ENCODE results near the gene GPC6.

The GPC6 gene

GRCh38 chr13:94435604-94436226 lies 1209.1 kb downstream of the GPC6 start:
- Histone ChIP-seq H3K4me3 (ENCODE audit: low read length) (no peak overlapping the region), H3K79me2 (ENCODE audit: low read length) (no peaks in the 10 kb centered on the region), H3K27ac (ENCODE audit: low read length) (no peak overlapping the region), H4K20me1 (ENCODE audit: insufficient read depth, low read length) (no peaks in the 10 kb centered on the region), H3K4me2 (ENCODE audit: low read depth, low read length) (no peak overlapping the region), H2AFZ (ENCODE audit: low read length) (no peak overlapping the region), H3K9me3 (replicated peaks; ENCODE audit: insufficient read depth, low read length) (no peaks in the 10 kb centered on the region), H3K9ac (ENCODE audit: low read length) (no peak overlapping the region), H3K36me3 (replicated peaks; ENCODE audit: insufficient read depth, low read length) (no peaks in the 10 kb centered on the region), H3K4me1 (ENCODE audit: low read length) (no peaks in the 10 kb centered on the region), H3K27me3 (replicated peaks; ENCODE audit: insufficient read depth, low read length) (no peaks in the 10 kb centered on the region), H3F3A (ENCODE audit: insufficient read depth, low read length) (no peaks in the 10 kb centered on the region), H3K9me2 (replicated peaks; ENCODE audit: insufficient read depth, low read length) (no peaks in the 10 kb centered on the region)
- peak; percentile 67 for DNase-seq
- TF ChIP-seq EZH2phosphoT487 (IDR thresholded peaks at IDR 0.05; ENCODE audit: low read length), result no peak
- TF ChIP-seq EZH2 (optimal IDR thresholded peaks at IDR 0.05; ENCODE audit: low read depth, low read length), result no peak
- TF ChIP-seq, protein P1, sequence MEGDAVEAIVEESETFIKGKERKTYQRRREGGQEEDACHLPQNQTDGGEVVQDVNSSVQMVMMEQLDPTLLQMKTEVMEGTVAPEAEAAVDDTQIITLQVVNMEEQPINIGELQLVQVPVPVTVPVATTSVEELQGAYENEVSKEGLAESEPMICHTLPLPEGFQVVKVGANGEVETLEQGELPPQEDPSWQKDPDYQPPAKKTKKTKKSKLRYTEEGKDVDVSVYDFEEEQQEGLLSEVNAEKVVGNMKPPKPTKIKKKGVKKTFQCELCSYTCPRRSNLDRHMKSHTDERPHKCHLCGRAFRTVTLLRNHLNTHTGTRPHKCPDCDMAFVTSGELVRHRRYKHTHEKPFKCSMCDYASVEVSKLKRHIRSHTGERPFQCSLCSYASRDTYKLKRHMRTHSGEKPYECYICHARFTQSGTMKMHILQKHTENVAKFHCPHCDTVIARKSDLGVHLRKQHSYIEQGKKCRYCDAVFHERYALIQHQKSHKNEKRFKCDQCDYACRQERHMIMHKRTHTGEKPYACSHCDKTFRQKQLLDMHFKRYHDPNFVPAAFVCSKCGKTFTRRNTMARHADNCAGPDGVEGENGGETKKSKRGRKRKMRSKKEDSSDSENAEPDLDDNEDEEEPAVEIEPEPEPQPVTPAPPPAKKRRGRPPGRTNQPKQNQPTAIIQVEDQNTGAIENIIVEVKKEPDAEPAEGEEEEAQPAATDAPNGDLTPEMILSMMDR (IDR thresholded peaks at IDR 0.05; ENCODE audit: low read length), result peak; percentile 65

DNA sequence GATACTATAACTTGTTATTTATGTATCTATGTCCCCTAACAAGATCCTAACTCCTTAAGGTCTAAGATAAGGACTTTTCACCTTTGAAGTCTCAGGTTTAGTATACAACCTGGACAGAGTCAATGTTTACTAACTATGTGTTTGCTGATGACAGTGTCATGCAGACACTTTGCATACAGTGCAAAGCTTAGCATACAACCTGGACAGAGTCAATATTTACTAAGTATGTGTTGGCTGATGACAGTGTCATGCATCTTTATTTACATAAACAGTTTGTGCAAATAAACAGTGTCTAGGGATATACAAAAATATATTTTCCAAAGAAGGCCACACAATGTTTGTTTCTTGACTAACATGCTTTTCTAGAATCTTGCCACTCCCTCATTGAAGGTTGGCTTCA lies 1218.2 kb downstream of the GPC6 start:
- no peaks in the 10 kb centered on the region for H3K9me2 ChIP-seq (replicated peaks; ENCODE audit: insufficient read depth, low read length)
- TF ChIP-seq EZH2 (optimal IDR thresholded peaks at IDR 0.05; ENCODE audit: low read depth, low read length), result no peak
- no peak for TF ChIP-seq EZH2phosphoT487 (IDR thresholded peaks at IDR 0.05; ENCODE audit: low read length)
- TF ChIP-seq, protein P1 (IDR thresholded peaks at IDR 0.05; ENCODE audit: low read length), result no peak
- H2AFZ ChIP-seq (ENCODE audit: low read length), result no peak overlapping the region
- no peak overlapping the region for H3K27ac ChIP-seq (ENCODE audit: low read length)
- H4K20me1 ChIP-seq (ENCODE audit: insufficient read depth, low read length), result no peaks in the 10 kb centered on the region
- no peaks in the 10 kb centered on the region for H3K4me1 ChIP-seq (ENCODE audit: low read length)
- no peak overlapping the region for H3K4me2 ChIP-seq (ENCODE audit: low read depth, low read length)
- H3K27me3 ChIP-seq (replicated peaks; ENCODE audit: insufficient read depth, low read length), result no peaks in the 10 kb centered on the region
- no peaks in the 10 kb centered on the region for H3K9me3 ChIP-seq (replicated peaks; ENCODE audit: insufficient read depth, low read length)
- no peak overlapping the region for H3K4me3 ChIP-seq (ENCODE audit: low read length)
- no peak overlapping the region for H3K9ac ChIP-seq (ENCODE audit: low read length)
- no peaks in the 10 kb centered on the region for H3K36me3 ChIP-seq (replicated peaks; ENCODE audit: insufficient read depth, low read length)
- no peaks in the 10 kb centered on the region for H3F3A ChIP-seq (ENCODE audit: insufficient read depth, low read length)
- no peak for DNase-seq
- H3K79me2 ChIP-seq (ENCODE audit: low read length), result no peaks in the 10 kb centered on the region

DNA sequence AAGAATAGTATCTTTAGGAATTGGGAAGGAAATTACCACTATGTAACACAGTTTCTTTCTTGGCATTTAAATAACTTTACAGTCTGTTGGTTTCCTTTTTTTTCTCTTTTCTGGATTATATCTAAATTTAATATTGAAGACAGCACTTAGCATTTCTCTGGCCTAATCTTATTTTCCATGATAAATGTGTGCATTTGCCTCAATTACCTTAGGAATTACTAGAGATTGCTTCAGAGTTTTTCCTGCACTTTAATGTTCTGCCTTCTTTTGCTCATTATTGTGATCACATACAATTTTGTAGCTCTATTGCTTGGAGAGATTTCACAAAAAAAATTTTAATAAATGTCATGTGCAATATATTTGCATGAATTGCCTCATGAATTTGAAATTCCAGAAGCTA lies 1227.7 kb downstream of the GPC6 start:
- Histone ChIP-seq H3K4me2 (ENCODE audit: low read depth, low read length) (no peak overlapping the region), H3F3A (ENCODE audit: insufficient read depth, low read length) (no peaks in the 10 kb centered on the region), H3K4me1 (ENCODE audit: low read length) (no peaks in the 10 kb centered on the region), H3K9ac (ENCODE audit: low read length) (no peak overlapping the region), H3K27me3 (replicated peaks; ENCODE audit: insufficient read depth, low read length) (no peaks in the 10 kb centered on the region), H4K20me1 (ENCODE audit: insufficient read depth, low read length) (no peaks in the 10 kb centered on the region), H3K36me3 (replicated peaks; ENCODE audit: insufficient read depth, low read length) (no peaks in the 10 kb centered on the region), H3K9me2 (replicated peaks; ENCODE audit: insufficient read depth, low read length) (no peaks in the 10 kb centered on the region), H2AFZ (ENCODE audit: low read length) (no peak overlapping the region), H3K9me3 (replicated peaks; ENCODE audit: insufficient read depth, low read length) (no peaks in the 10 kb centered on the region), H3K79me2 (ENCODE audit: low read length) (no peaks in the 10 kb centered on the region), H3K4me3 (ENCODE audit: low read length) (no peak overlapping the region), H3K27ac (ENCODE audit: low read length) (no peak overlapping the region)
- no peak for DNase-seq
- TF ChIP-seq, protein P1 (IDR thresholded peaks at IDR 0.05; ENCODE audit: low read length), result no peak
